GM13976 (cell line): ENCODE data around the gene HES5.

Experiments
- DNase-seq: peaks from one replicate; pipeline ENCODE4 v3.0.0; 2012; ENCODE audit warnings: low spot score
- in situ Hi-C: fragments of 300-500 bp; cut with MboI; formaldehyde crosslinking; loops from one replicate; pipeline ENCODE4 v1.12.0; 2022; ENCODE audit warnings: low sequenced_read_pairs, mixed read lengths, inconsistent platforms; ENCODE audit not compliant: unreplicated experiment
- TF ChIP-seq, protein P1 (sequence below): IDR thresholded peaks from 2 replicates; pipeline ENCODE4 v1.5.1; 2012; ENCODE audit warnings: borderline replicate concordance, mild to moderate bottlenecking; ENCODE audit not compliant: insufficient read depth; ENCODE audit errors: extremely low read depth, missing control alignments, control extremely low read depth

Gene HES5

DNA sequence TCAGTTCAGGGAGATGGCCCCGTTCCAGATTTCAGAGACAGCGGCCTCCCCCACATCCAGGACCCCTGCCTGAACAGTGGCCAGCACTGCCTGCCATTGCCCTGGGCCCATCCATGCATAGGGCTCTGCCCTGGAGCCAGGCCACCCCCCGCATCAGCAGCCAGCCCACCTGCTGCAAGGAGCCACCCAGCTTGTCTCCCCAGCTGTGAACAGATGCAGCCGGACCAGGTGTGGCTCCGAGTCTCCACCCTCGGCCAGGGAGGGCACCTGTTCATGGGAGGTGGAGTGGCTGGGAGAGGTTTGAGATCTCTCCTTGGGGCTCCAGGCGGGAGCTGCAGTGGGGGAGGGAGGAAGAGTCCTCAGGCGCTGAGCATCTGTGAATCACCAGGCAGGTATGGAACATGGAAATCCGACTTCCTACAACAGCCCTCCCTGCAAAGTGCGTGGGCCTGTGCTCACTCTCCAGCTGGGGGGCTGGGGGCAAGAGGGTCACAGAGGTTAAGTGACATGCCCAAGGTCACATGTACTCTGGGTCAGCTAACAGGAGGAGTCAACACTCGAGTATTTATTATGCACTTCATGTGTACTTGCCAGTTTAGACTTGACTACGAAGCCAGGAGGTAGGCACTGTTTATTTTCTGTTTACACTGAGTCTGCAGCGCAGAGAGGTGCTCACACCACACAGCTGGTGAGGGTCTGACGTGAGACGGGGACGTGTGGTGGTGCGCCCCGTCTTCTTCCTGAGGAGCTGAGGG, 4.8 kb upstream of the HES5 start:
- in situ Hi-C loops: loop anchor here (25.0 kb wide), 1 partner anchor 123 kb away; the partner anchor contains the start of gene PEX10
- DNase-seq: no peak
- TF ChIP-seq, protein P1, sequence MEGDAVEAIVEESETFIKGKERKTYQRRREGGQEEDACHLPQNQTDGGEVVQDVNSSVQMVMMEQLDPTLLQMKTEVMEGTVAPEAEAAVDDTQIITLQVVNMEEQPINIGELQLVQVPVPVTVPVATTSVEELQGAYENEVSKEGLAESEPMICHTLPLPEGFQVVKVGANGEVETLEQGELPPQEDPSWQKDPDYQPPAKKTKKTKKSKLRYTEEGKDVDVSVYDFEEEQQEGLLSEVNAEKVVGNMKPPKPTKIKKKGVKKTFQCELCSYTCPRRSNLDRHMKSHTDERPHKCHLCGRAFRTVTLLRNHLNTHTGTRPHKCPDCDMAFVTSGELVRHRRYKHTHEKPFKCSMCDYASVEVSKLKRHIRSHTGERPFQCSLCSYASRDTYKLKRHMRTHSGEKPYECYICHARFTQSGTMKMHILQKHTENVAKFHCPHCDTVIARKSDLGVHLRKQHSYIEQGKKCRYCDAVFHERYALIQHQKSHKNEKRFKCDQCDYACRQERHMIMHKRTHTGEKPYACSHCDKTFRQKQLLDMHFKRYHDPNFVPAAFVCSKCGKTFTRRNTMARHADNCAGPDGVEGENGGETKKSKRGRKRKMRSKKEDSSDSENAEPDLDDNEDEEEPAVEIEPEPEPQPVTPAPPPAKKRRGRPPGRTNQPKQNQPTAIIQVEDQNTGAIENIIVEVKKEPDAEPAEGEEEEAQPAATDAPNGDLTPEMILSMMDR: no peak

DNA sequence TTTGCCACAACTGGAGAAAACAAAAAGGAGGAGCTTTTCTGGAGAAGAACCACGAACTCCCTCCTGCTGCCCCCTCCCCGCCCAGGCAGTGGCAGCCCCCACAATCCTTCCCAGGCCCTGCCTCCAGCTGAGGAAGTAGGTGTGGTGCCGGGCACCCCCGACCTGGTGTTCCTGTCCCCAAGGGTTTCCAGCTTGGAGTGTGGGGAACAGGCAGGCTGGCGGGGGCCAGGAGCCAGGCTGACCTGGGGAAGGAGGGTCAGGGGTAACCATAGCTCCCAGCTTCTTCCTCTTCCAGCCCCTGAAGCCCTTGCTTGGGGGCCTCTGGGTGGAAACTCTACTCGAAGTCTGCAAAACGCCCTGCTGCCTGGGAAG, 4.2 kb upstream of the HES5 start:
- TF ChIP-seq, protein P1: no peak
- in situ Hi-C loops: loop anchor here (25.0 kb wide), 1 partner anchor 122 kb away; the partner anchor contains the start of gene PEX10
- DNase-seq: no peak

DNA sequence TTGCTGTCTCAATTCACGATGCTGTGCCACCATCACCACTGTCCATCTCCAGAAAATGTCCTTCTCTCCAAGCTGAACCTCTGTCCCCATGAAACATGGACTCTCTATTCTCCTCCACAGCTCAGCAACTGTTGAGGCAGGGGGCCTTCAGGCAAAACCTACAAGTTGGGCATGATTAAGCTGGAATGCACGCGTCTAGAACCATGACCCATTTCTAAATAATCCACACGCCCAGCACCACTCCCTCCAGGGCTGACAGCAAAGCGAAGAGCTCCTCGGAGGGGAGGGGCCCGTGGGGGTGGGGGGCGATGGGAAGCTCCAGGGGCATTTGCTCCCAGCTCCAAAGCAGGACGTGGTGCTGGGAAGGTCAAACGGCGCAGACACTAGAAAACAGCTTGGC, 3.3 kb upstream of the HES5 start:
- in situ Hi-C loops: loop anchor here (25.0 kb wide), 1 partner anchor 121 kb away; the partner anchor contains the start of gene PEX10
- DNase-seq: no peak

DNA sequence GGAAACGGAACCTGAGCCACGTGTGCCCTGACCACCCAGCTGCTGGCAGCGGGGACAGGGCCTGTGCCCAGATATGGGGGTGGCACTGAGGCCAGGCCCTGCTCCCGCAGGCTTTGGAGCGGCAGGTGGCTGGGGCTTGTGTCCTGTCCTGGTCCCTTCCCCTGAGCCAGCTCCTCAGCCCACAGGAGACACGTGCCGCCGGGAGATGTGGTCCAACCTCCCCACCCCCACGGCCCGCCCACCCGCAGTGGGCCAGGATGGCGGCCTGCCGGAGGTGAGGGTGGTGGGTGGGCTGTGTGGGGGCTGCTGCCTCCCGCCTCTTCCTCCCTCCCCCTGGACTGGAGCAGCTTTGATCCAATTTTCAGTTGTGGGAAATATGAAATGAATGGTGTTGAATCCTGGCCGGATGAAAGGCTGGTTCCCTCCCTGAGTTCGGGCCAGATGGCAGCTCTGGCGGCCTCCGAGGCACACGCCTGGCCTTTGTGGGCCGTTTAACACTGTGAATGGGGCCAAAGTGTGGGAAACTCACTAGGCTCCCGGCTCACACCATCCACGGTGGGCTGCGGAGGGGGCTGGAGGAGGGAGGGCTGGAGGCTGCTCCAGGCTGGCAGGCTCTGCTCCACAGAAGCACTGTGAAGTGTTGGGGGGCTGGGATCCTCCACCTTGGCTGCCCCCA, 2.6 kb upstream of the HES5 start:
- TF ChIP-seq, protein P1: no peak
- in situ Hi-C loops: loop anchor here (25.0 kb wide), 1 partner anchor 120 kb away; the partner anchor contains the start of gene PEX10
- no peak for DNase-seq

More for the DNA sequence above, 3.3 kb upstream of the HES5 start:
- TF ChIP-seq, protein P1: no peak

DNA sequence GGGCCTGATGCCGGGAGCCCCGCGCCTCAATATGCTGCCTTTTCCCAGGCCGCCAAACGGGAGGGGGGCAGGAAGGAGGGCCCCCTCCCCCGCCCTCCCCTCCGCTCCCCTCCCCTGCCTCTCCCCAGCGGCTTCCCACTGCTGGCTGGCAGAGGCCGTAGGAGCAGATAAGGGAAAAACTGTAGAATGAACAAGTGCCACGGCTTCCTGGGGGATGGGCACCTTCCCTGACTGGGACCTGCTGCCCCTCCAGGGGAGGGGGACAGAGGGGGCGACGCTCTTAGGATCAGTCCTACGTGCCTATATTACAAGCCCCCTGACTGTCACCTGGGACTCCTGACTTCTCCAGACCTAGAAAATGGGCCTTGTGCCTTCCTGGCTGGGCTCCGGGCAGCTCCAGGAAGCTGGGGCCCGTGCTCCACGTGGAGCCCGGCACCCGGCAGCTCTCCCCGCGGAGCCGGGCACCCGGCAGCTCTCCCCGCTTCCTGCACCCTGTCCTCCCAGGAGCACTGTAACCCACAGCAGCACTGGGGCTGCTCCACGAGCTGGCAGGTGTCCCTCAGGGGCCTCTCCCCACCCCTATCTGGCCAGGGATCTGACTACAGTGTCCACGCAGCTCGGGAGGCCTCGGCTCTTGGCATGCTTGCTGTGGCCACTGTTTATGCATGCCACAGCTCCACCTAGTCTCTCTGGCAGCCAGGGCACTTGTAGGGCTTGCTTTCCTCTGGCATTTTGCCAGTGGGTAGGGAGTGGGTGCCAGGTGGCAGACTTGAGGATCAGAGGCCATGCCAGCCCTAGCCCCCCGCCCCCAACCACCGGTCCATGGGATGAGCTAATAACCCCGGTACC, 674 bp upstream of the HES5 start:
- DNase-seq: no peak
- in situ Hi-C loops: loop anchor here (25.0 kb wide), 1 partner anchor 118 kb away; the partner anchor contains the start of gene PEX10

More for the DNA sequence above, 674 bp upstream of the HES5 start:
- TF ChIP-seq, protein P1: no peak
